H1 (cell line): ENCODE results near the gene FGF19. TPM values are rescaled to one million over a fixed set of nuclear protein-coding genes. Genes with fewer than 3 reads are reported as not detected.

Experiments
- TAF7 ChIP-seq: optimal IDR thresholded peaks from 2 replicates; pipeline ENCODE3; 2011; ENCODE audit warnings: low read depth, mild to moderate bottlenecking, inconsistent platforms, low read length, moderate library complexity, borderline replicate concordance
- polyA plus RNA-seq, 7 experiments: library from polyadenylated mRNA; depleted of rRNA in 3 of 7; stranded (reverse) in 5 of 7; unstranded in 2 of 7; fragments of >200 nt in 5 of 7; fragments of 200-250 nt in 2 of 7; gene quantifications; 1 replicate in 5 of 7; 2 replicates in 1 of 7; 4 replicates in 1 of 7; pipeline versions ENCODE4 v1.2.1 to v1.2.3, GENCODE V29; 2011 to 2013; ENCODE audit warnings: missing spikeins in 2 of 7, mixed read lengths in 2 of 7
- total RNA-seq: library from RNA; stranded (reverse); fragmentation: NEBNext Ultra II Directional; extraction: Animal tissue kit (Norgen Biotek cat#: 25700); gene quantifications from 2 replicates; pipeline ENCODE4 v1.2.1, GENCODE V29; 2021
- TF ChIP-seq, protein P1 (sequence below): fragments of 300-600 bp; sonication (generic); IDR thresholded peaks from 2 replicates; pipeline ENCODE4 v1.7.1; 2012; ENCODE audit warnings: low read length, moderate library complexity, mild to moderate bottlenecking, inconsistent platforms; ENCODE audit not compliant: insufficient replicate concordance

Gene FGF19
- total and polyA plus RNA-seq, 2 of the 8 experiments (the other 6 are each of a cell fraction or from before 2014, with no cell fraction given), result 9.6 to 14.8 TPM

DNA sequence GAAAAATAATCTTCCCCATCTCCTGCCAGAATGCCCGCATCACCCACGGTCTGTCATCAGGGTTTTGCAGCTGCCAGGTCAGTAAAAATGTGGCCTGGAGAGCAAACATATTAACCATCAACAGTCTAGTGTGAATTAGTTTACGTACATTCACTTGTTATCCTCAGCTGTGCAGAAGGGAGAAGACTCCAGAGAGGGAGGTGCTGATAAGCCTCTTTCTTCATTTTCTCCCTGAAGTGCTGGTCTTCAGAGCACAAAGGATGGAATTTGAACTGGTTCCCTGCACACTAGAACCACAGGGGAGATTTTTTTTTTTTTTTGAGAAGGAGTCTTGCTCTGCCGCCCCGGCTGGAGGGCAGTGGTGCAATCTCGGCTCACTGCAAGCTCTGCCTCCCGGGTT is 8.2 kb downstream of the FGF19 start (continued):
- TF ChIP-seq, protein P1, sequence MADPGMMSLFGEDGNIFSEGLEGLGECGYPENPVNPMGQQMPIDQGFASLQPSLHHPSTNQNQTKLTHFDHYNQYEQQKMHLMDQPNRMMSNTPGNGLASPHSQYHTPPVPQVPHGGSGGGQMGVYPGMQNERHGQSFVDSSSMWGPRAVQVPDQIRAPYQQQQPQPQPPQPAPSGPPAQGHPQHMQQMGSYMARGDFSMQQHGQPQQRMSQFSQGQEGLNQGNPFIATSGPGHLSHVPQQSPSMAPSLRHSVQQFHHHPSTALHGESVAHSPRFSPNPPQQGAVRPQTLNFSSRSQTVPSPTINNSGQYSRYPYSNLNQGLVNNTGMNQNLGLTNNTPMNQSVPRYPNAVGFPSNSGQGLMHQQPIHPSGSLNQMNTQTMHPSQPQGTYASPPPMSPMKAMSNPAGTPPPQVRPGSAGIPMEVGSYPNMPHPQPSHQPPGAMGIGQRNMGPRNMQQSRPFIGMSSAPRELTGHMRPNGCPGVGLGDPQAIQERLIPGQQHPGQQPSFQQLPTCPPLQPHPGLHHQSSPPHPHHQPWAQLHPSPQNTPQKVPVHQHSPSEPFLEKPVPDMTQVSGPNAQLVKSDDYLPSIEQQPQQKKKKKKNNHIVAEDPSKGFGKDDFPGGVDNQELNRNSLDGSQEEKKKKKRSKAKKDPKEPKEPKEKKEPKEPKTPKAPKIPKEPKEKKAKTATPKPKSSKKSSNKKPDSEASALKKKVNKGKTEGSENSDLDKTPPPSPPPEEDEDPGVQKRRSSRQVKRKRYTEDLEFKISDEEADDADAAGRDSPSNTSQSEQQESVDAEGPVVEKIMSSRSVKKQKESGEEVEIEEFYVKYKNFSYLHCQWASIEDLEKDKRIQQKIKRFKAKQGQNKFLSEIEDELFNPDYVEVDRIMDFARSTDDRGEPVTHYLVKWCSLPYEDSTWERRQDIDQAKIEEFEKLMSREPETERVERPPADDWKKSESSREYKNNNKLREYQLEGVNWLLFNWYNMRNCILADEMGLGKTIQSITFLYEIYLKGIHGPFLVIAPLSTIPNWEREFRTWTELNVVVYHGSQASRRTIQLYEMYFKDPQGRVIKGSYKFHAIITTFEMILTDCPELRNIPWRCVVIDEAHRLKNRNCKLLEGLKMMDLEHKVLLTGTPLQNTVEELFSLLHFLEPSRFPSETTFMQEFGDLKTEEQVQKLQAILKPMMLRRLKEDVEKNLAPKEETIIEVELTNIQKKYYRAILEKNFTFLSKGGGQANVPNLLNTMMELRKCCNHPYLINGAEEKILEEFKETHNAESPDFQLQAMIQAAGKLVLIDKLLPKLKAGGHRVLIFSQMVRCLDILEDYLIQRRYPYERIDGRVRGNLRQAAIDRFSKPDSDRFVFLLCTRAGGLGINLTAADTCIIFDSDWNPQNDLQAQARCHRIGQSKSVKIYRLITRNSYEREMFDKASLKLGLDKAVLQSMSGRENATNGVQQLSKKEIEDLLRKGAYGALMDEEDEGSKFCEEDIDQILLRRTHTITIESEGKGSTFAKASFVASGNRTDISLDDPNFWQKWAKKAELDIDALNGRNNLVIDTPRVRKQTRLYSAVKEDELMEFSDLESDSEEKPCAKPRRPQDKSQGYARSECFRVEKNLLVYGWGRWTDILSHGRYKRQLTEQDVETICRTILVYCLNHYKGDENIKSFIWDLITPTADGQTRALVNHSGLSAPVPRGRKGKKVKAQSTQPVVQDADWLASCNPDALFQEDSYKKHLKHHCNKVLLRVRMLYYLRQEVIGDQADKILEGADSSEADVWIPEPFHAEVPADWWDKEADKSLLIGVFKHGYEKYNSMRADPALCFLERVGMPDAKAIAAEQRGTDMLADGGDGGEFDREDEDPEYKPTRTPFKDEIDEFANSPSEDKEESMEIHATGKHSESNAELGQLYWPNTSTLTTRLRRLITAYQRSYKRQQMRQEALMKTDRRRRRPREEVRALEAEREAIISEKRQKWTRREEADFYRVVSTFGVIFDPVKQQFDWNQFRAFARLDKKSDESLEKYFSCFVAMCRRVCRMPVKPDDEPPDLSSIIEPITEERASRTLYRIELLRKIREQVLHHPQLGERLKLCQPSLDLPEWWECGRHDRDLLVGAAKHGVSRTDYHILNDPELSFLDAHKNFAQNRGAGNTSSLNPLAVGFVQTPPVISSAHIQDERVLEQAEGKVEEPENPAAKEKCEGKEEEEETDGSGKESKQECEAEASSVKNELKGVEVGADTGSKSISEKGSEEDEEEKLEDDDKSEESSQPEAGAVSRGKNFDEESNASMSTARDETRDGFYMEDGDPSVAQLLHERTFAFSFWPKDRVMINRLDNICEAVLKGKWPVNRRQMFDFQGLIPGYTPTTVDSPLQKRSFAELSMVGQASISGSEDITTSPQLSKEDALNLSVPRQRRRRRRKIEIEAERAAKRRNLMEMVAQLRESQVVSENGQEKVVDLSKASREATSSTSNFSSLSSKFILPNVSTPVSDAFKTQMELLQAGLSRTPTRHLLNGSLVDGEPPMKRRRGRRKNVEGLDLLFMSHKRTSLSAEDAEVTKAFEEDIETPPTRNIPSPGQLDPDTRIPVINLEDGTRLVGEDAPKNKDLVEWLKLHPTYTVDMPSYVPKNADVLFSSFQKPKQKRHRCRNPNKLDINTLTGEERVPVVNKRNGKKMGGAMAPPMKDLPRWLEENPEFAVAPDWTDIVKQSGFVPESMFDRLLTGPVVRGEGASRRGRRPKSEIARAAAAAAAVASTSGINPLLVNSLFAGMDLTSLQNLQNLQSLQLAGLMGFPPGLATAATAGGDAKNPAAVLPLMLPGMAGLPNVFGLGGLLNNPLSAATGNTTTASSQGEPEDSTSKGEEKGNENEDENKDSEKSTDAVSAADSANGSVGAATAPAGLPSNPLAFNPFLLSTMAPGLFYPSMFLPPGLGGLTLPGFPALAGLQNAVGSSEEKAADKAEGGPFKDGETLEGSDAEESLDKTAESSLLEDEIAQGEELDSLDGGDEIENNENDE, result no peak
- no peak for TF ChIP-seq TAF7
